Astrocyte (in vitro differentiated cells and primary cell): Measurements from ENCODE around the gene PEX14.

Source experiments
- EZH2 ChIP-seq: IDR thresholded peaks from 2 replicates; pipeline ENCODE4 v1.6.1; 2012; ENCODE audit warnings: mild to moderate bottlenecking, low read length, inconsistent platforms; ENCODE audit not compliant: insufficient read depth
- TF ChIP-seq, protein P1 (sequence below): IDR thresholded peaks from 2 replicates; pipeline ENCODE4 v1.5.1; 2011; ENCODE audit warnings: low read depth, mild to moderate bottlenecking, inconsistent platforms, low read length, moderate library complexity; ENCODE audit not compliant: insufficient read depth

DNA sequence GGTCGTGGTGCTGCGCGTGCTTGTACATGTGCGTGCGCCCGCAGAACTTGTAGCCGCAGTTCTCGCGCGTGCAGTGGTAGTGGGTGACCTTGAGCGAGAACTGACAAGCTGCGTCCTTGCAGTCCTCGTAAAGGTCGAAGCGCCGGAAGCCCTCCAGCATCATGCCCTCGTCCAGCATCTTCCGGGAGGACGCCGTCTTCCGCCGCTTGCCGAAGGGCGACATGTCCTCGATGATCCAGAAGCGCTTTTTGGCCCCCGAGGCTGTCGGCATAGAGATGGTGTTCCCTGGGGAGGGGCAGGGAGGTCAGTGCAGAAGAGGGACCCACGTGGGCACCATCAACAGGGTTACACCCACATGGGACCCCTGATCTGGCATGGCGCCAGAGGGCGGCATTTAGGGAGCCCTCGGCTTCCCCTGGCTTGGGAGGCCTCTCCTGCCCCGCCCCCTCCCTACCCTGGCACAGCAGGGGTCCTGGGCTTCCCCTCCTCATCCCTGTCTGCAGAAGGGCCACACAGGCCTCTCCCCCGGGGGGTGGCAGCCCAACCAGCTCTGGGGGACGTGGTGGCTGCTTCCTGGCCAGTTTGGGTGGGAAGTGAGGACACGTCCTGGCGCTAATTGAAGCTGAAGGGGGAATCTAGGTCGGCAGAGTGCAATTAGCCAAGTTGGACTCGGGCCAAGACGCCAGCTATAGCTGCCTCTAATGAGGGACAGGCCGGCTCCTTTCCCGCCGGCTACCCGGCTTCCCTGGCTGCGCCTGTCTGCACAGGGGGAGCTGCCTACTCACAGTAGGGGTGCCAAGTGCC, 165.2 kb downstream of the PEX14 start:
- TF ChIP-seq, protein P1, sequence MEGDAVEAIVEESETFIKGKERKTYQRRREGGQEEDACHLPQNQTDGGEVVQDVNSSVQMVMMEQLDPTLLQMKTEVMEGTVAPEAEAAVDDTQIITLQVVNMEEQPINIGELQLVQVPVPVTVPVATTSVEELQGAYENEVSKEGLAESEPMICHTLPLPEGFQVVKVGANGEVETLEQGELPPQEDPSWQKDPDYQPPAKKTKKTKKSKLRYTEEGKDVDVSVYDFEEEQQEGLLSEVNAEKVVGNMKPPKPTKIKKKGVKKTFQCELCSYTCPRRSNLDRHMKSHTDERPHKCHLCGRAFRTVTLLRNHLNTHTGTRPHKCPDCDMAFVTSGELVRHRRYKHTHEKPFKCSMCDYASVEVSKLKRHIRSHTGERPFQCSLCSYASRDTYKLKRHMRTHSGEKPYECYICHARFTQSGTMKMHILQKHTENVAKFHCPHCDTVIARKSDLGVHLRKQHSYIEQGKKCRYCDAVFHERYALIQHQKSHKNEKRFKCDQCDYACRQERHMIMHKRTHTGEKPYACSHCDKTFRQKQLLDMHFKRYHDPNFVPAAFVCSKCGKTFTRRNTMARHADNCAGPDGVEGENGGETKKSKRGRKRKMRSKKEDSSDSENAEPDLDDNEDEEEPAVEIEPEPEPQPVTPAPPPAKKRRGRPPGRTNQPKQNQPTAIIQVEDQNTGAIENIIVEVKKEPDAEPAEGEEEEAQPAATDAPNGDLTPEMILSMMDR: no peak
- no peak for TF ChIP-seq EZH2
